SK-N-SH treated with all-trans-retinoic acid at 6 μM for 48 hours (cell line): ENCODE results near the gene TFPI2.

Experiments
- ATAC-seq: fragments of 200-7000 bp; cut with Tn5 transposase; 3 replicates; pipeline ENCODE4 v1.9.1; 2020; ENCODE audit warnings: mild to moderate bottlenecking, moderate library complexity
- BACH2 ChIP-seq: fragments of 250-450 bp; sonication (Bioruptor Pico); IDR thresholded peaks from 2 replicates; pipeline ENCODE4 v1.9.0; 2021; ENCODE audit warnings: mild to moderate bottlenecking, borderline replicate concordance
- CSDC2 ChIP-seq: fragments of 250-450 bp; sonication (Bioruptor Pico); IDR thresholded peaks from 2 replicates; pipeline ENCODE4 v1.5.0; 2020; ENCODE audit warnings: mild to moderate bottlenecking, moderate library complexity
- GLIS3 ChIP-seq: fragments of 250-450 bp; sonication (Bioruptor Pico); IDR thresholded peaks from 2 replicates; pipeline ENCODE4 v1.5.0; 2020; ENCODE audit warnings: mild to moderate bottlenecking, moderate library complexity
- OSR1 ChIP-seq: fragments of 250-450 bp; sonication (Bioruptor Pico); IDR thresholded peaks from 2 replicates; pipeline ENCODE4 v1.8.0; 2022; ENCODE audit warnings: moderate library complexity, mild to moderate bottlenecking, inconsistent platforms
- PPARA ChIP-seq: fragments of 250-450 bp; sonication (Bioruptor Pico); IDR thresholded peaks from 2 replicates; pipeline ENCODE4 v1.5.0; 2020; ENCODE audit warnings: mild to moderate bottlenecking, borderline replicate concordance
- RARB ChIP-seq: fragments of 250-450 bp; sonication (Bioruptor Pico); IDR thresholded peaks from 2 replicates; pipeline ENCODE4 v1.8.0; 2021; ENCODE audit warnings: mild to moderate bottlenecking, moderate library complexity
- TCF4 ChIP-seq: fragments of 250-450 bp; sonication (Bioruptor Pico); IDR thresholded peaks from 2 replicates; pipeline ENCODE4 v1.8.0; 2021; ENCODE audit warnings: mild to moderate bottlenecking, moderate library complexity, borderline replicate concordance
- TOX ChIP-seq: fragments of 250-450 bp; sonication (Bioruptor Pico); IDR thresholded peaks from 2 replicates; pipeline ENCODE4 v1.8.0; 2021; ENCODE audit warnings: mild to moderate bottlenecking, moderate library complexity, borderline replicate concordance
- ZC3H10 ChIP-seq: fragments of 250-450 bp; sonication (Bioruptor Pico); IDR thresholded peaks from 2 replicates; pipeline ENCODE4 v1.5.1; 2021; ENCODE audit warnings: mild to moderate bottlenecking, moderate library complexity
- ZFP3 ChIP-seq: fragments of 250-450 bp; sonication (Bioruptor Pico); IDR thresholded peaks from 2 replicates; pipeline ENCODE4 v1.5.0; 2020; ENCODE audit warnings: mild to moderate bottlenecking, moderate library complexity
- ZFP30 ChIP-seq: fragments of 450-650 bp; formaldehyde crosslinking; IDR thresholded peaks from 2 replicates; pipeline ENCODE4 v1.5.0; 2022; ENCODE audit warnings: mild to moderate bottlenecking, moderate library complexity
- ZNF565 ChIP-seq: fragments of 450-650 bp; formaldehyde crosslinking; conservative IDR thresholded peaks from 2 replicates; pipeline ENCODE4 v1.5.0; 2020; ENCODE audit warnings: low read depth, mild to moderate bottlenecking, moderate library complexity
- ZNF70 ChIP-seq: fragments of 450-650 bp; formaldehyde crosslinking; IDR thresholded peaks from 2 replicates; pipeline ENCODE4 v1.5.0; 2020; ENCODE audit warnings: mild to moderate bottlenecking, moderate library complexity
- ZNF8 ChIP-seq: fragments of 450-650 bp; formaldehyde crosslinking; IDR thresholded peaks from 2 replicates; pipeline ENCODE4 v1.5.0; 2020; ENCODE audit warnings: mild to moderate bottlenecking, moderate library complexity
- TF ChIP-seq, protein P1 (sequence below): fragments of 250-450 bp; sonication (Bioruptor Pico); IDR thresholded peaks from 2 replicates; pipeline ENCODE4 v1.8.0; 2021; ENCODE audit warnings: low read depth, mild to moderate bottlenecking, moderate library complexity, borderline replicate concordance
- TF ChIP-seq, protein P2 (sequence below): fragments of 250-450 bp; sonication (Bioruptor Pico); IDR thresholded peaks from 2 replicates; pipeline ENCODE4 v1.5.0; 2020; ENCODE audit warnings: mild to moderate bottlenecking, moderate library complexity
- TF ChIP-seq, protein P3 (sequence below): fragments of 250-450 bp; sonication (Bioruptor Pico); IDR thresholded peaks from 2 replicates; pipeline ENCODE4 v1.5.1; 2021; ENCODE audit warnings: mild to moderate bottlenecking, moderate library complexity
- TF ChIP-seq, protein P4 (sequence below): fragments of 250-450 bp; sonication (Bioruptor Pico); IDR thresholded peaks from 2 replicates; pipeline ENCODE4 v1.5.1; 2020; ENCODE audit warnings: low read depth, mild to moderate bottlenecking, moderate library complexity

The TFPI2 gene

DNA sequence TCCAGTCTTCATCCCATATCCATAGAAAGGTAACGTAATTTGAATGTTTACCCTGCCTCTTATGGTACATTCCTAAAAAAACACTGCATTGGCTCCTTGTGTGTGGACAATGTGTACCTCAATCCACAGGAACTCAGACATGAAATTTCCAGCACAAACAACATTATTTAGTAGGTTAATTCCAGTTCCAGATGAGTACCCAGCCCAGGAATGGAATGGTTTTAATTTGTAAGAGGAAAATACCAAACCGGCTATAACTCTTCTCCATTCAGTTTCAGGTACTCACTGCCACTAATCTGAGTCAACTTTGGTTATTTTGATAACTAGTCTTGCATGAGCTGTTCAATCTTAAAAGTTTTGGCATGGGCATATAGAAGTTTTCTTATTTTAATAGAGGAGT is 39.0 kb downstream of the TFPI2 start (continued):
- TF ChIP-seq, protein P1, sequence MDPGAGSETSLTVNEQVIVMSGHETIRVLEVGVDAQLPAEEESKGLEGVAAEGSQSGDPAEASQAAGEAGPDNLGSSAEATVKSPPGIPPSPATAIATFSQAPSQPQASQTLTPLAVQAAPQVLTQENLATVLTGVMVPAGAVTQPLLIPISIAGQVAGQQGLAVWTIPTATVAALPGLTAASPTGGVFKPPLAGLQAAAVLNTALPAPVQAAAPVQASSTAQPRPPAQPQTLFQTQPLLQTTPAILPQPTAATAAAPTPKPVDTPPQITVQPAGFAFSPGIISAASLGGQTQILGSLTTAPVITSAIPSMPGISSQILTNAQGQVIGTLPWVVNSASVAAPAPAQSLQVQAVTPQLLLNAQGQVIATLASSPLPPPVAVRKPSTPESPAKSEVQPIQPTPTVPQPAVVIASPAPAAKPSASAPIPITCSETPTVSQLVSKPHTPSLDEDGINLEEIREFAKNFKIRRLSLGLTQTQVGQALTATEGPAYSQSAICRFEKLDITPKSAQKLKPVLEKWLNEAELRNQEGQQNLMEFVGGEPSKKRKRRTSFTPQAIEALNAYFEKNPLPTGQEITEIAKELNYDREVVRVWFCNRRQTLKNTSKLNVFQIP (CRISPR knock-in tag): no peak; the same call in 1 of the 2 replicates
- TF ChIP-seq TOX (CRISPR knock-in tag) (no peak; the same call in 1 of the 2 replicates), ZC3H10 (CRISPR knock-in tag) (no peak)

DNA sequence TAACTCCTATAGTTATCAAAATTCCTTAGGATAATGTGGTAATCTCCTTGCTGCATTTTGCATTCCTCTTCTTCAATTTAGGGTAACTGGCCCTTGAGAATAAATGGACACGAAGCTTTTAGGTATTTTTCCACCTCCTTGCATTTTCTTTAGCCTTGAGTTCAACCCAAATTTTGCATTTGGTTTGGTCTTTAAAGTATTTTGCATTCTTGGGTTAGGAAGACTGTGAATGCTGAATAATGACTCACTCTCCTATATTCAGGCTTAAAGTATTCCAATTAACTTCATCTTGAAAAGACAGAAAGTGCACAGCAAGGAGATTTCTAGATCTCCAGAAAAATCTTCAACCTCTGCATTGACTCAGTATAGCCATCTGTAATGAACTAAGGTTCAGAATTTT is 47.3 kb downstream of the TFPI2 start:
- no peak for TF ChIP-seq ZFP30 (CRISPR knock-in tag)
- TF ChIP-seq GLIS3 (CRISPR knock-in tag): no peak
- TF ChIP-seq TCF4 (CRISPR knock-in tag): no peak
- TF ChIP-seq ZFP3: no peak
- no peak for TF ChIP-seq PPARA (CRISPR knock-in tag)
- TF ChIP-seq ZNF8 (CRISPR knock-in tag): no peak
- no peak for TF ChIP-seq BACH2
- no peak for TF ChIP-seq TOX (CRISPR knock-in tag)
- TF ChIP-seq, protein P2, sequence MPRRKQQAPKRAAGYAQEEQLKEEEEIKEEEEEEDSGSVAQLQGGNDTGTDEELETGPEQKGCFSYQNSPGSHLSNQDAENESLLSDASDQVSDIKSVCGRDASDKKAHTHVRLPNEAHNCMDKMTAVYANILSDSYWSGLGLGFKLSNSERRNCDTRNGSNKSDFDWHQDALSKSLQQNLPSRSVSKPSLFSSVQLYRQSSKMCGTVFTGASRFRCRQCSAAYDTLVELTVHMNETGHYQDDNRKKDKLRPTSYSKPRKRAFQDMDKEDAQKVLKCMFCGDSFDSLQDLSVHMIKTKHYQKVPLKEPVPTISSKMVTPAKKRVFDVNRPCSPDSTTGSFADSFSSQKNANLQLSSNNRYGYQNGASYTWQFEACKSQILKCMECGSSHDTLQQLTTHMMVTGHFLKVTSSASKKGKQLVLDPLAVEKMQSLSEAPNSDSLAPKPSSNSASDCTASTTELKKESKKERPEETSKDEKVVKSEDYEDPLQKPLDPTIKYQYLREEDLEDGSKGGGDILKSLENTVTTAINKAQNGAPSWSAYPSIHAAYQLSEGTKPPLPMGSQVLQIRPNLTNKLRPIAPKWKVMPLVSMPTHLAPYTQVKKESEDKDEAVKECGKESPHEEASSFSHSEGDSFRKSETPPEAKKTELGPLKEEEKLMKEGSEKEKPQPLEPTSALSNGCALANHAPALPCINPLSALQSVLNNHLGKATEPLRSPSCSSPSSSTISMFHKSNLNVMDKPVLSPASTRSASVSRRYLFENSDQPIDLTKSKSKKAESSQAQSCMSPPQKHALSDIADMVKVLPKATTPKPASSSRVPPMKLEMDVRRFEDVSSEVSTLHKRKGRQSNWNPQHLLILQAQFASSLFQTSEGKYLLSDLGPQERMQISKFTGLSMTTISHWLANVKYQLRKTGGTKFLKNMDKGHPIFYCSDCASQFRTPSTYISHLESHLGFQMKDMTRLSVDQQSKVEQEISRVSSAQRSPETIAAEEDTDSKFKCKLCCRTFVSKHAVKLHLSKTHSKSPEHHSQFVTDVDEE (CRISPR knock-in tag): no peak
- TF ChIP-seq ZNF565 (CRISPR knock-in tag): no peak
- TF ChIP-seq, protein P3, sequence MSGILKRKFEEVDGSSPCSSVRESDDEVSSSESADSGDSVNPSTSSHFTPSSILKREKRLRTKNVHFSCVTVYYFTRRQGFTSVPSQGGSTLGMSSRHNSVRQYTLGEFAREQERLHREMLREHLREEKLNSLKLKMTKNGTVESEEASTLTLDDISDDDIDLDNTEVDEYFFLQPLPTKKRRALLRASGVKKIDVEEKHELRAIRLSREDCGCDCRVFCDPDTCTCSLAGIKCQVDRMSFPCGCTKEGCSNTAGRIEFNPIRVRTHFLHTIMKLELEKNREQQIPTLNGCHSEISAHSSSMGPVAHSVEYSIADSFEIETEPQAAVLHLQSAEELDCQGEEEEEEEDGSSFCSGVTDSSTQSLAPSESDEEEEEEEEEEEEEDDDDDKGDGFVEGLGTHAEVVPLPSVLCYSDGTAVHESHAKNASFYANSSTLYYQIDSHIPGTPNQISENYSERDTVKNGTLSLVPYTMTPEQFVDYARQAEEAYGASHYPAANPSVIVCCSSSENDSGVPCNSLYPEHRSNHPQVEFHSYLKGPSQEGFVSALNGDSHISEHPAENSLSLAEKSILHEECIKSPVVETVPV: no peak
- TF ChIP-seq, all 23 proteins: peak for 0
- peak; percentile 76 for ATAC-seq

DNA sequence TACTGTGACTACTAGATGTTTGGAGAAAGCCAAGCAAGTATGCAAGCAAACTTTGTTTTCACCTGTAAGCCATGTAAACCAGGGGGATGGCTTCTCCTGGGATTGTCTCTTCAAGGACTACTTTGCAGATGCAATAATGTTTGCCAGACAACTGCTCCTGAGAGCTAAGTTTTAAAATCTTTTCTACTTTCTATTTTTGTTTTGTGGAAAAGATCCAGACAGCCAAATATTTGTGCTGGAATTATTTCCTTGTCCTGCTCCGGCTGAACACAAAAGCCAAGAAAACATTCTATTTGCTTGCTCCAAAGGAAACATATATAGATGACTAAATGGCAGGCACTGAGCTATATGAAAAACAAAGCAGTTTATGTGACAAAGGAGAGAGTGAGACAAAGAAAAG is 51.6 kb downstream of the TFPI2 start:
- no peak for TF ChIP-seq RARB (CRISPR knock-in tag)
- TF ChIP-seq ZNF565 (CRISPR knock-in tag): no peak
- TF ChIP-seq, protein P3: no peak
- ATAC-seq: no peak; the same call in 2 of the 3 replicates

DNA sequence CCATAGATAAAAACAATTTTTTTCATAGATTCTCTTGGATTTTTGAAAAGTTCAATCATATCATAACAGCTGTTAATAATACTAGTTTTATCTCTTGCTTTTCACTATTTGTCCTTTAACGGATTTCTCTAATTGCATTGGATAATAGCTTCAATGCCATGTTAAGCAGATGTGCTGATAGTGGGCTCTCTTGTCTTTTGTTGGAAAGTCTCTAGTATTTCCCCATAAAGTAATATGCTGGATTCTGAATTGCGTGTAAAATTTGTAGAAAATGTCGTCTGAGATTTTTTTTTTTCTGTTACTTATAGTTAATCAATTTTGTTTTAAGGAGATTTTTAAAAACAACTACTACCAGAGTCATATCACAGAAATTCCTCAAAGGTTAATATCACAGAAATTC is 53.3 kb downstream of the TFPI2 start:
- TF ChIP-seq ZFP3: no peak
- no peak for TF ChIP-seq GLIS3 (CRISPR knock-in tag)
- TF ChIP-seq OSR1 (CRISPR knock-in tag): no peak
- TF ChIP-seq CSDC2 (CRISPR knock-in tag): no peak
- no peak for TF ChIP-seq ZFP30 (CRISPR knock-in tag)
- no peak for TF ChIP-seq ZC3H10 (CRISPR knock-in tag)
- TF ChIP-seq, protein P1 (CRISPR knock-in tag): no peak
- no peak for TF ChIP-seq ZNF565 (CRISPR knock-in tag)
- TF ChIP-seq TCF4 (CRISPR knock-in tag): no peak
- TF ChIP-seq BACH2: no peak
- TF ChIP-seq, protein P2 (CRISPR knock-in tag): no peak
- TF ChIP-seq ZNF70 (CRISPR knock-in tag): no peak
- TF ChIP-seq, protein P4, sequence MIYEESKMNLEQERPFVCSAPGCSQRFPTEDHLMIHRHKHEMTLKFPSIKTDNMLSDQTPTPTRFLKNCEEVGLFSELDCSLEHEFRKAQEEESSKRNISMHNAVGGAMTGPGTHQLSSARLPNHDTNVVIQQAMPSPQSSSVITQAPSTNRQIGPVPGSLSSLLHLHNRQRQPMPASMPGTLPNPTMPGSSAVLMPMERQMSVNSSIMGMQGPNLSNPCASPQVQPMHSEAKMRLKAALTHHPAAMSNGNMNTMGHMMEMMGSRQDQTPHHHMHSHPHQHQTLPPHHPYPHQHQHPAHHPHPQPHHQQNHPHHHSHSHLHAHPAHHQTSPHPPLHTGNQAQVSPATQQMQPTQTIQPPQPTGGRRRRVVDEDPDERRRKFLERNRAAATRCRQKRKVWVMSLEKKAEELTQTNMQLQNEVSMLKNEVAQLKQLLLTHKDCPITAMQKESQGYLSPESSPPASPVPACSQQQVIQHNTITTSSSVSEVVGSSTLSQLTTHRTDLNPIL (CRISPR knock-in tag): no peak
- TF ChIP-seq TOX (CRISPR knock-in tag): no peak
- no peak for ATAC-seq
